Hepatocyte (in vitro differentiated cells): ENCODE data around the gene PCDHB12. TPM values are rescaled to one million over a fixed set of nuclear protein-coding genes. Genes with fewer than 3 reads are reported as not detected.
"Not testable (repeated sequence)": the region's sequence is repeated elsewhere in the genome, so short reads cannot be mapped to it uniquely, and the experiment has no call there.

Experiments
- DNase-seq: peaks from one replicate; pipeline ENCODE4 v3.0.0-alpha.2; 2016; ENCODE audit warnings: low spot score
- H2AFZ ChIP-seq: fragments of 200-600 bp; sonication (generic); 2 replicates; pipeline ENCODE4 v1.6.0; 2016; ENCODE audit warnings: antibody characterized with exemption, mild to moderate bottlenecking
- H3K27ac ChIP-seq: fragments of 200-600 bp; sonication (generic); 2 replicates; pipeline ENCODE4 v1.5.1; 2016; ENCODE audit warnings: mild to moderate bottlenecking
- H3K27me3 ChIP-seq: fragments of 200-600 bp; sonication (generic); 2 replicates; pipeline ENCODE4 v1.6.1; 2016
- H3K36me3 ChIP-seq: fragments of 200-600 bp; sonication (generic); replicated peaks from 2 replicates; pipeline ENCODE4 v1.5.1; 2016; ENCODE audit warnings: low read depth; ENCODE audit not compliant: insufficient read depth
- H3K4me1 ChIP-seq: fragments of 200-600 bp; sonication (generic); 2 replicates; pipeline ENCODE4 v1.5.1; 2016; ENCODE audit warnings: mild to moderate bottlenecking, moderate library complexity; ENCODE audit not compliant: insufficient read depth
- H3K4me2 ChIP-seq: fragments of 200-600 bp; sonication (generic); 2 replicates; pipeline ENCODE4 v1.6.0; 2016
- H3K4me3 ChIP-seq: fragments of 200-600 bp; sonication (generic); 2 replicates; pipeline ENCODE4 v1.5.1; 2016; ENCODE audit warnings: mild to moderate bottlenecking
- H3K79me2 ChIP-seq: fragments of 200-600 bp; sonication (generic); 2 replicates; pipeline ENCODE4 v1.6.0; 2017; ENCODE audit warnings: mild to moderate bottlenecking
- H3K9me2 ChIP-seq: fragments of 200-600 bp; sonication (generic); replicated peaks from 2 replicates; pipeline ENCODE4 v1.6.0; 2017; ENCODE audit warnings: mild to moderate bottlenecking; ENCODE audit not compliant: insufficient read depth
- H3K9me3 ChIP-seq: fragments of 200-600 bp; sonication (generic); 2 replicates; pipeline ENCODE4 v1.5.1; 2016; ENCODE audit warnings: low read depth, mild to moderate bottlenecking
- H4K20me1 ChIP-seq: fragments of 200-600 bp; sonication (generic); 2 replicates; pipeline ENCODE4 v1.6.0; 2016; ENCODE audit warnings: mild to moderate bottlenecking; ENCODE audit not compliant: insufficient read depth, poor library complexity, severe bottlenecking
- EZH2 ChIP-seq: fragments of 200-600 bp; sonication (generic); IDR thresholded peaks from 2 replicates; pipeline ENCODE4 v1.6.1; 2016; ENCODE audit warnings: antibody characterized with exemption, mild to moderate bottlenecking, borderline replicate concordance
- EZH2phosphoT487 ChIP-seq: fragments of 200-600 bp; sonication (generic); IDR thresholded peaks from one replicate; pipeline ENCODE4 v1.6.1; 2018; ENCODE audit warnings: antibody characterized with exemption, mild to moderate bottlenecking, low read depth, moderate library complexity; ENCODE audit not compliant: unreplicated experiment, severe bottlenecking
- WGBS: methylation state at CpG from one replicate; pipeline ENCODE4 v1.1.6; 2016; ENCODE audit warnings: low lambda C conversion rate; ENCODE audit errors: missing lambda C conversion rate; 5-methylcytosine and 5-hydroxymethylcytosine counted together
- polyA plus RNA-seq: library from polyadenylated mRNA; unstranded; fragments of >200 nt; fragmentation: Nextera tagmentation; extraction: Ambion mirVana; gene quantifications from 2 replicates; pipeline ENCODE4 v1.2.1, GENCODE V29; 2016
- total RNA-seq: library from RNA; depleted of rRNA; stranded (reverse); fragments of >200 nt; gene quantifications from 2 replicates; pipeline ENCODE4 v1.2.3, GENCODE V29; 2014
- TF ChIP-seq, protein P1 (sequence below): fragments of 200-600 bp; sonication (generic); IDR thresholded peaks from 2 replicates; pipeline ENCODE4 v1.5.1; 2016; ENCODE audit warnings: antibody characterized with exemption, mild to moderate bottlenecking; ENCODE audit not compliant: poor library complexity

The PCDHB12 gene
- total and polyA plus RNA-seq, 2 experiments from 2014 or later = 0.86 to 1.1 TPM

- Histone ChIP-seq H3K4me1 (no peaks in the 10 kb centered on the region), H3K4me3 (no peak overlapping the region), H3K36me3 (no peaks in the 10 kb centered on the region), H3K9me3 (peaks cover 26% of the 10 kb centered on the region), H4K20me1 (no peaks in the 10 kb centered on the region), H3K27ac (no peak overlapping the region), H2AFZ (no peak overlapping the region), H3K4me2 (no peak overlapping the region), H3K27me3 (no peaks in the 10 kb centered on the region), H3K9me2 (no peaks in the 10 kb centered on the region), H3K79me2 (no peaks in the 10 kb centered on the region)
- 78% methylated on average over 15 of the region's 15 CpGs for WGBS
- TF ChIP-seq EZH2phosphoT487 (no peak), EZH2 (no peak)
- TF ChIP-seq, protein P1, sequence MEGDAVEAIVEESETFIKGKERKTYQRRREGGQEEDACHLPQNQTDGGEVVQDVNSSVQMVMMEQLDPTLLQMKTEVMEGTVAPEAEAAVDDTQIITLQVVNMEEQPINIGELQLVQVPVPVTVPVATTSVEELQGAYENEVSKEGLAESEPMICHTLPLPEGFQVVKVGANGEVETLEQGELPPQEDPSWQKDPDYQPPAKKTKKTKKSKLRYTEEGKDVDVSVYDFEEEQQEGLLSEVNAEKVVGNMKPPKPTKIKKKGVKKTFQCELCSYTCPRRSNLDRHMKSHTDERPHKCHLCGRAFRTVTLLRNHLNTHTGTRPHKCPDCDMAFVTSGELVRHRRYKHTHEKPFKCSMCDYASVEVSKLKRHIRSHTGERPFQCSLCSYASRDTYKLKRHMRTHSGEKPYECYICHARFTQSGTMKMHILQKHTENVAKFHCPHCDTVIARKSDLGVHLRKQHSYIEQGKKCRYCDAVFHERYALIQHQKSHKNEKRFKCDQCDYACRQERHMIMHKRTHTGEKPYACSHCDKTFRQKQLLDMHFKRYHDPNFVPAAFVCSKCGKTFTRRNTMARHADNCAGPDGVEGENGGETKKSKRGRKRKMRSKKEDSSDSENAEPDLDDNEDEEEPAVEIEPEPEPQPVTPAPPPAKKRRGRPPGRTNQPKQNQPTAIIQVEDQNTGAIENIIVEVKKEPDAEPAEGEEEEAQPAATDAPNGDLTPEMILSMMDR = no peak
- DNase-seq = no peak
Observed at GRCh38 chr5:141234109-141234667, 25.7 kb downstream of the PCDHB12 start.

DNA sequence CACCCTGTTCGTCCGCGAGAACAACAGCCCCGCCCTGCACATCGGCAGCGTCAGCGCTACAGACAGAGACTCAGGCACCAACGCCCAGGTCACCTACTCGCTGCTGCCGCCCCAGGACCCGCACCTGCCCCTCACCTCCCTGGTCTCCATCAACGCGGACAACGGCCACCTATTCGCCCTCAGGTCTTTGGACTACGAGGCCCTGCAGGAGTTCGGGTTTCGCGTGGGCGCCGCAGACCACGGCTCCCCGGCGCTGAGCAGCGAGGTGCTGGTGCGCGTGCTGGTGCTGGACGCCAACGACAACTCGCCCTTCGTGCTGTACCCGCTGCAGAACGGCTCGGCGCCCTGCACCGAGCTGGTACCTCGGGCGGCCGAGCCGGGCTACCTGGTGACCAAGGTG lies 27.4 kb downstream of the PCDHB12 start:
- H3K9me2 ChIP-seq, DNase-seq, H3K27ac ChIP-seq, H3K36me3 ChIP-seq, H3K79me2 ChIP-seq, H2AFZ ChIP-seq, H4K20me1 ChIP-seq, H3K4me2 ChIP-seq, H3K27me3 ChIP-seq, H3K4me1 ChIP-seq, H3K4me3 ChIP-seq: not testable (repeated sequence)
- WGBS = 98% methylated on average over 31 of the region's 40 CpGs
- H3K9me3 ChIP-seq = peaks cover 36% of the 10 kb centered on the region

DNA sequence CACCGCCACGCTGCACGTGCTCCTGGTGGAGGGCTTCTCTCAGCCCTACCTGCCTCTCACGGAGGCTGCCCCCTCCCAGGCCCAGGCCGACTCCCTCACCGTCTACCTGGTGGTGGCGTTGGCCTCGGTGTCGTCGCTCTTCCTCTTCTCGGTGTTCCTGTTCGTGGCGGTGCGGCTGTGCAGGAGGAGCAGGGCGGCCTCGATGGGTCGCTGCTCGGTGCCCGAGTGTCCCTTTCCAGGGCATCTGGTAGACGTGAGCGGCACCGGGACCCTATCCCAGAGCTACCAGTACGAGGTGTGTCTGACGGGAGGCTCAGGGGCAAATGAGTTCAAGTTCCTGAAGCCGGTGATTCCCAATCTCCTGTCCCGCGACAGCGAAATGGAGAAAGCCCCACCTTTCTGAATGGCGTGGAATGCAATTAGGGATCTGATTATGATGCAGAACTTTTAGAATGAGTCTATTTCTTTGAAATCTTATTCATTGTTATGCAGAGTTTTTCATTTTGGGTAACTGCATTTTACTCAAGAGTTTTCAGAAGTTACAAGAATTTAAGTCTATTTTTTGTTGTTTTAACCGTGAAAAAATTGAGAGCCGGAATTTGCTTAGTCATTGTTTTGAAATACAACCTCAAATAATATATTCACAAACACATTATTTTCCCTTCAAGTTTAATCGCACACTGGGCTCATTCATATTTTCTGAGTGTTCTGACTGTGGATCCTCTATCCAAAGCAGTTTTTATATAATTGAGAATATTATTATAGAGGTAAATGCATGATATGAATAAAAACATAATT lies 28.2 kb downstream of the PCDHB12 start:
- Histone ChIP-seq H3K9me2 (no peaks in the 10 kb centered on the region), H3K4me2 (no peak overlapping the region), H3K9me3 (peaks cover 36% of the 10 kb centered on the region), H3K4me3 (no peak overlapping the region), H4K20me1 (no peaks in the 10 kb centered on the region), H3K27ac (no peak overlapping the region), H3K79me2 (no peaks in the 10 kb centered on the region), H3K27me3 (no peaks in the 10 kb centered on the region), H3K36me3 (no peaks in the 10 kb centered on the region), H3K4me1 (no peaks in the 10 kb centered on the region), H2AFZ (no peak overlapping the region)
- no peak for DNase-seq
- no peak for TF ChIP-seq EZH2phosphoT487
- no peak for TF ChIP-seq EZH2
- TF ChIP-seq, protein P1 = no peak
- WGBS = 94% methylated on average over 30 of the region's 32 CpGs

DNA sequence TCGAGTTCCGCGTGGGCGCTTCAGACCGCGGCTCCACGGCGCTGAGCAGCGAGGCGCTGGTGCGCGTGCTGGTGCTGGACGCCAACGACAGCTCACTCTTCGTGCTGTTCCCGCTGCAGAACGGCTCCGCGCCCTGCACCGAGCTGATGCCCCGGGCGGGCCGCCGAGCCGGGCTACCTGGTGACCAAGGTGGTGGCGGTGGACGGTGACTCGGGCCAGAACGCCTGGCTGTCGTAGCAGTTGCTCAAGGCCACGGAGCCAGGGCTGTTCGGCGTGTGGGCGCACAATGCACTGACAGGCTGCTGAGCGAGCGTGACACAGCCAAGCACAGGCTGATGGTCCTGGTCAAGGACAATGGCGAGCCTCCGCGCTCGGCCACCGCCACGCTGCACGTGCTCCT lies 33.0 kb downstream of the PCDHB12 start:
- no peak for DNase-seq
- TF ChIP-seq, protein P1 = no peak
- no peak for TF ChIP-seq EZH2phosphoT487
- TF ChIP-seq EZH2 = no peak
- Histone ChIP-seq H3K9me3 (peaks cover 40% of the 10 kb centered on the region), H3K4me1 (no peaks in the 10 kb centered on the region), H2AFZ (no peak overlapping the region), H3K36me3 (no peaks in the 10 kb centered on the region), H3K4me3 (no peak overlapping the region), H3K4me2 (no peak overlapping the region), H3K79me2 (no peaks in the 10 kb centered on the region), H4K20me1 (no peaks in the 10 kb centered on the region), H3K27ac (no peak overlapping the region), H3K27me3 (no peaks in the 10 kb centered on the region), H3K9me2 (no peaks in the 10 kb centered on the region)
- WGBS = 99% methylated on average over 42 of the region's 43 CpGs
